ENCODE data around the gene TMIGD1. TPM values are rescaled to one million over a fixed set of nuclear protein-coding genes. Genes with fewer than 3 reads are reported as not detected.
A peak's percentile ranks its signal among the peaks of the same experiment; 100 is the strongest.

TMIGD1 gene, protein sequence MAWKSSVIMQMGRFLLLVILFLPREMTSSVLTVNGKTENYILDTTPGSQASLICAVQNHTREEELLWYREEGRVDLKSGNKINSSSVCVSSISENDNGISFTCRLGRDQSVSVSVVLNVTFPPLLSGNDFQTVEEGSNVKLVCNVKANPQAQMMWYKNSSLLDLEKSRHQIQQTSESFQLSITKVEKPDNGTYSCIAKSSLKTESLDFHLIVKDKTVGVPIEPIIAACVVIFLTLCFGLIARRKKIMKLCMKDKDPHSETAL
- total RNA-seq: not detected

- Histone ChIP-seq H3K27me3 (replicated peaks; ENCODE audit: insufficient read depth) (no peaks in the 10 kb centered on the region), H3K4me3 (no peak within 1 kb of the TSS), H3K9me3 (no peaks in the 10 kb centered on the region), H3K4me1 (ENCODE audit: control insufficient read depth in 1 of 2, low read depth in 2 of 2) (no peaks in the 10 kb centered on the region), H3K36me3 (no peaks in the 10 kb centered on the region), H3K27ac (no peak within 1 kb of the TSS)
- DNase-seq (ENCODE audit: low spot score) (no peak), ATAC-seq (ENCODE audit: insufficient number of reproducible peaks, low FRiP score, low read depth) (no peak)
- TF ChIP-seq CTCF (IDR thresholded peaks at IDR 0.05): no peak
These were observed at the start of gene TMIGD1 for GRCh38 chr17:30333503-30334360. Gene TMIGD1 (minus strand): TSS chr17:30334057. CDS start chr17:30332133, 1,924 bp downstream.

DNA sequence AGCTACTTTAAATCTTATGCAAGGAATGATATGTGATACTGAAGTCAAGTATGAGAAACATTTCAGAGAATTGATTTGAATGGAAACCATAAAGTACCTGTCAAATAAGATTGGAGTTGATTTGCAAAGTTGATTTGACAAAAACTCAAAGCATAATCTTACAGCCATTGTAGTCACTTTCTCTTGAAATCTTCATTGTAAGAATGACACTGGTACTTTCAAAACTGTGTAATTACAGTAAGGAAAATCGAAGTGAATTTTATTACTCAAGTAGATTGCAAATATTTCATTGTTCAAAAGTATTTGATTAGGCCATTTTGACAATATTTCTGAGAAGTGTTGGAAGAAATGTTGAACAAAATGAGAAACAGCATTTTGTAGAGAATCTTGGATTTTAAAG is 48.5 kb upstream of the TMIGD1 start:
- Histone ChIP-seq H3K27ac (no peak overlapping the region), H3K27me3 (replicated peaks; ENCODE audit: insufficient read depth) (no peaks in the 10 kb centered on the region), H3K4me1 (ENCODE audit: control insufficient read depth in 1 of 2, low read depth in 2 of 2) (peaks cover 11 to 41% of the 10 kb centered on the region in 2 donors), H3K4me3 (peak overlapping the region; percentile 22), H3K9me3 (no peaks in the 10 kb centered on the region), H3K36me3 (no peaks in the 10 kb centered on the region)
- no peak for TF ChIP-seq CTCF (IDR thresholded peaks at IDR 0.05)
- no peak for DNase-seq (ENCODE audit: low spot score)
- ATAC-seq (ENCODE audit: insufficient number of reproducible peaks, low FRiP score, low read depth): no peak

DNA sequence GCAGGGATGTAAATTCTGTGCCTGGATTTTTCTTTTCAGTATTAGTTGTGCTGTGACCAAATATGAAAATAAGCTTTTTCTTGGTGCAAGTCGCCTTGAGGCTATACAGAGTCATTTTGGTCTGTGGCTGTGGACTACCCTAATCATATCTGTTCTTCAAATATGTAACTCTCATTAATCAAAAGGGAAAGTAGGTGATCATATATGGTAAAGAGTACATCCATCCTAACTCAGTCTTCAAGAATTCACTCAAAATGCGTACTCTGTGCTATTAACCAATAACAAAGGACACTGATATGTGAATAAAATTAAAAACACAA is 47.4 kb upstream of the TMIGD1 start:
- H3K36me3 ChIP-seq: no peaks in the 10 kb centered on the region

GRCh38 chr17:30380643-30381339 is 46.9 kb upstream of the TMIGD1 start:
- Histone ChIP-seq H3K27me3 (replicated peaks; ENCODE audit: insufficient read depth) (no peaks in the 10 kb centered on the region), H3K4me3 (peak overlapping the region; percentile 89), H3K27ac (no peak overlapping the region), H3K36me3 (no peaks in the 10 kb centered on the region), H3K9me3 (no peaks in the 10 kb centered on the region), H3K4me1 (ENCODE audit: control insufficient read depth in 1 of 2, low read depth in 2 of 2) (peaks cover 11 to 41% of the 10 kb centered on the region in 2 donors)
- TF ChIP-seq CTCF (IDR thresholded peaks at IDR 0.05): no peak
- DNase-seq (ENCODE audit: low spot score) (no peak), ATAC-seq (ENCODE audit: insufficient number of reproducible peaks, low FRiP score, low read depth) (no peak)

More for the DNA sequence above, 47.4 kb upstream of the TMIGD1 start:
- no peaks in the 10 kb centered on the region for H3K9me3 ChIP-seq
- peaks cover 11 to 41% of the 10 kb centered on the region in 2 donors for H3K4me1 ChIP-seq (ENCODE audit: control insufficient read depth in 1 of 2, low read depth in 2 of 2)
- DNase-seq (ENCODE audit: low spot score) (no peak), ATAC-seq (ENCODE audit: insufficient number of reproducible peaks, low FRiP score, low read depth) (no peak)
- no peaks in the 10 kb centered on the region for H3K27me3 ChIP-seq (replicated peaks; ENCODE audit: insufficient read depth)
- peak overlapping the region; percentile 89 for H3K4me3 ChIP-seq
- no peak for TF ChIP-seq CTCF (IDR thresholded peaks at IDR 0.05)
- H3K27ac ChIP-seq: no peak overlapping the region

- H3K36me3 ChIP-seq: no peaks in the 10 kb centered on the region
- peaks cover 11 to 41% of the 10 kb centered on the region in 2 donors for H3K4me1 ChIP-seq (ENCODE audit: control insufficient read depth in 1 of 2, low read depth in 2 of 2)
- H3K9me3 ChIP-seq: no peaks in the 10 kb centered on the region
- ATAC-seq (ENCODE audit: insufficient number of reproducible peaks, low FRiP score, low read depth) (no peak), DNase-seq (ENCODE audit: low spot score) (no peak)
- peak overlapping the region in 1 of 2 donors; percentile 78 for H3K27ac ChIP-seq
- H3K4me3 ChIP-seq: peak overlapping the region; percentile 89
- no peak for TF ChIP-seq CTCF (IDR thresholded peaks at IDR 0.05)
- H3K27me3 ChIP-seq (replicated peaks; ENCODE audit: insufficient read depth): no peaks in the 10 kb centered on the region
These were observed 46.1 kb upstream of the TMIGD1 start for GRCh38 chr17:30379903-30380381.

Measured in thoracic aorta (tissue), 2 donors.